Gastrocnemius medialis (tissue), 4 donors: Measurements from ENCODE around the gene SGCA.

Experiments
- CTCF ChIP-seq, 5 experiments: fragments of 450-650 bp in 3 of 5; fragments of 200-600 bp in 2 of 5; sonication (generic) in 2 of 5; IDR thresholded peaks in 4 of 5; conservative IDR thresholded peaks in 1 of 5; 1 replicate in 4 of 5; 2 replicates in 1 of 5; pipeline ENCODE4 v1.5.1; 2016 to 2019; ENCODE audit warnings: antibody characterized with exemption in 5 of 5, mild to moderate bottlenecking in 3 of 5, moderate library complexity in 3 of 5
- POLR2A ChIP-seq, 2 donors: fragments of 450-650 bp; IDR thresholded peaks; one replicate each; pipeline ENCODE4 v1.6.1; 2017; ENCODE audit warnings: antibody characterized with exemption in 2 of 2, mild to moderate bottlenecking in 2 of 2, moderate library complexity in 2 of 2

GRCh38 chr17:50134206-50135110, 31.3 kb upstream of the SGCA start:
- TF ChIP-seq CTCF (IDR thresholded peaks at IDR 0.05 in 4 of 5, conservative IDR thresholded peaks at IDR 0.05 in 1 of 5) (no peak), POLR2A (IDR thresholded peaks at IDR 0.05) (no peak)
